Stomach (tissue), 9 donors: ENCODE data around the gene DIP2A. TPM values are rescaled to one million over a fixed set of nuclear protein-coding genes. Genes with fewer than 3 reads are reported as not detected.
"Not testable (repeated sequence)": the region's sequence is repeated elsewhere in the genome, so short reads cannot be mapped to it uniquely, and the experiment has no call there.

Experiments used
- DNase-seq, 2 donors: peaks; one replicate each; pipeline versions ENCODE4 v3.0.0 to v3.0.0-alpha.2; 2013 to 2019
- H3K27ac ChIP-seq, 5 donors: fragments of 200-600 bp in 4 of 5; sonication (generic) in 4 of 5; one replicate each; pipeline ENCODE4 v1.5.1; 2013 to 2019; ENCODE audit warnings: mild to moderate bottlenecking in 1 of 5, moderate library complexity in 1 of 5
- H3K27me3 ChIP-seq, 3 donors: fragments of 200-600 bp; sonication (generic); one replicate each; pipeline ENCODE4 v1.5.1; 2017 to 2019; ENCODE audit warnings: mixed run types in 1 of 3
- H3K36me3 ChIP-seq, 4 donors: fragments of 200-600 bp; sonication (generic); 1 replicate in 3 of 4; 2 replicates in 1 of 4; pipeline ENCODE4 v1.5.1; 2016 to 2019
- H3K4me1 ChIP-seq, 4 donors: fragments of 200-600 bp; sonication (generic); one replicate each; pipeline ENCODE4 v1.5.1; 2016 to 2019
- H3K4me3 ChIP-seq, 4 donors: fragments of 200-600 bp; sonication (generic) in 3 of 4; one replicate each; pipeline ENCODE4 v1.5.1; 2016 to 2019; ENCODE audit warnings: mild to moderate bottlenecking in 1 of 4
- H3K9me3 ChIP-seq, 4 donors: fragments of 200-600 bp; sonication (generic); one replicate each; pipeline ENCODE4 v1.5.1; 2016 to 2019
- CTCF ChIP-seq, 7 experiments: fragments of 450-650 bp in 4 of 7; fragments of 200-600 bp in 3 of 7; sonication (generic) in 3 of 7; IDR thresholded peaks; one replicate each; pipeline ENCODE4 v1.5.1; 2016 to 2019; ENCODE audit warnings: antibody characterized with exemption in 7 of 7, control low read depth in 2 of 7, mild to moderate bottlenecking in 1 of 7
- EP300 ChIP-seq: sonication (generic); formaldehyde crosslinking; IDR thresholded peaks from one replicate; pipeline ENCODE4 v1.6.1; 2017; ENCODE audit warnings: antibody characterized with exemption
- POLR2A ChIP-seq, 4 donors: fragments of 450-650 bp; IDR thresholded peaks; one replicate each; pipeline ENCODE4 v1.6.1; 2016; ENCODE audit warnings: antibody characterized with exemption in 4 of 4, control low read depth in 2 of 4, mild to moderate bottlenecking in 1 of 4, moderate library complexity in 1 of 4
- POLR2AphosphoS5 ChIP-seq, 3 donors: sonication (generic); formaldehyde crosslinking; IDR thresholded peaks; one replicate each; pipeline ENCODE4 v1.6.1; 2016; ENCODE audit warnings: antibody characterized with exemption in 3 of 3
- WGBS, 5 donors: extraction: QIAGEN DNeasy Blood & Tissue Kit in 3 of 5; methylation state at CpG; one replicate each; pipeline versions ENCODE4 v1.1.5 to v1.1.7; 2013 to 2018; 5-methylcytosine and 5-hydroxymethylcytosine counted together
- intact Hi-C: fragments of 100-400 bp; cut with DNase I; formaldehyde crosslinking; loops from one replicate; pipeline ENCODE4 v1.15.1; 2023; ENCODE audit warnings: low total_unique reads
- polyA plus RNA-seq, 3 donors: library from polyadenylated mRNA; stranded (reverse); fragments of 200-250 nt; gene quantifications; one replicate each; pipeline ENCODE4 v1.2.3, GENCODE V29; 2013
- total RNA-seq, 5 donors: library from RNA; depleted of rRNA; stranded (reverse); fragments of >200 nt; gene quantifications; one replicate each; pipeline versions ENCODE4 v1.1.0 to v1.2.3, GENCODE V29; 2014 to 2016
- donor health status: healthy with polysubstance abuse.
- donor health status: Bipolar disorder and iron deficiency.
- donor health status: healthy.

The DIP2A gene
- total and polyA plus RNA-seq, 8 donors, result 7.3 to 122 (median 51.0) TPM

- 79 to 84% (median 81%) methylated on average over 2 of the region's 2 CpGs for WGBS, 5 donors
- H3K27me3 ChIP-seq, result no peaks in the 10 kb centered on the region
- H3K9me3 ChIP-seq, result peaks cover 0 to 11% (median 0%) of the 10 kb centered on the region in 4 donors
- no peaks in the 10 kb centered on the region for H3K4me1 ChIP-seq
- no peak overlapping the region for H3K4me3 ChIP-seq
- no peak for TF ChIP-seq EP300
- no peak for TF ChIP-seq POLR2AphosphoS5 (IDR thresholded peaks at IDR 0.05)
- TF ChIP-seq POLR2A (IDR thresholded peaks at IDR 0.05), result no peak
- no peak for TF ChIP-seq CTCF (IDR thresholded peaks at IDR 0.05)
- no peak overlapping the region for H3K27ac ChIP-seq
- peaks cover 38 to 80% (median 76%) of the 10 kb centered on the region in 4 donors for H3K36me3 ChIP-seq
- intact Hi-C loops, result no loop called here
- no peak for DNase-seq
These were observed 111.4 kb downstream of the DIP2A start for GRCh38 chr21:46570119-46570518.

- Histone ChIP-seq H3K27me3 (no peaks in the 10 kb centered on the region), H3K4me1 (no peaks in the 10 kb centered on the region), H3K4me3 (no peak overlapping the region), H3K9me3 (peaks cover 0 to 11% (median 0%) of the 10 kb centered on the region in 4 donors), H3K27ac (no peak overlapping the region), H3K36me3 (peaks cover 33 to 74% (median 71%) of the 10 kb centered on the region in 4 donors)
- intact Hi-C loops, result no loop called here
- DNase-seq, result no peak
- TF ChIP-seq POLR2AphosphoS5 (IDR thresholded peaks at IDR 0.05) (no peak), CTCF (IDR thresholded peaks at IDR 0.05) (no peak), POLR2A (IDR thresholded peaks at IDR 0.05) (no peak), EP300 (no peak)
These were observed 111.9 kb downstream of the DIP2A start for GRCh38 chr21:46570631-46571030.

- H3K27me3 ChIP-seq, result no peaks in the 10 kb centered on the region
- intact Hi-C loops, result no loop called here
- H3K9me3 ChIP-seq, result peaks cover 0 to 22% (median 0%) of the 10 kb centered on the region in 4 donors
- H3K27ac ChIP-seq, result no peak overlapping the region
- no peak overlapping the region for H3K4me3 ChIP-seq
- H3K36me3 ChIP-seq, result peaks cover 11 to 52% (median 49%) of the 10 kb centered on the region in 4 donors
- no peaks in the 10 kb centered on the region for H3K4me1 ChIP-seq
- WGBS, 5 donors, result 88 to 100% (median 97%) methylated on average over 1 of the region's 1 CpG
- no peak for DNase-seq
- TF ChIP-seq POLR2A (IDR thresholded peaks at IDR 0.05) (no peak), POLR2AphosphoS5 (IDR thresholded peaks at IDR 0.05) (no peak), EP300 (no peak), CTCF (IDR thresholded peaks at IDR 0.05) (no peak)
These were observed 114.2 kb downstream of the DIP2A start for GRCh38 chr21:46572850-46573249.

- H3K27ac ChIP-seq, H3K4me1 ChIP-seq, H3K4me3 ChIP-seq, DNase-seq, intact Hi-C loops, H3K27me3 ChIP-seq: not testable (repeated sequence)
- Histone ChIP-seq H3K36me3 (peaks cover 7 to 36% (median 22%) of the 10 kb centered on the region in 4 donors), H3K9me3 (peaks cover 9 to 62% (median 24%) of the 10 kb centered on the region in 4 donors)
- WGBS, 5 donors, result 92 to 95% (median 92%) methylated on average over 5 of the region's 5 CpGs
These were observed 119.1 kb downstream of the DIP2A start for GRCh38 chr21:46577786-46578185.

GRCh38 chr21:46579394-46579793 lies 120.7 kb downstream of the DIP2A start:
- H3K4me3 ChIP-seq, H3K27me3 ChIP-seq, DNase-seq, H3K27ac ChIP-seq, intact Hi-C loops, H3K4me1 ChIP-seq: not testable (repeated sequence)
- peaks cover 9 to 60% (median 24%) of the 10 kb centered on the region in 4 donors for H3K9me3 ChIP-seq
- H3K36me3 ChIP-seq, result peaks cover 7 to 31% (median 16%) of the 10 kb centered on the region in 4 donors
- 93 to 98% (median 96%) methylated on average over 2 of the region's 2 CpGs for WGBS, 5 donors
